GM21528 (cell line): ENCODE measurements around the gene CENPC.

Experiments used
- ATAC-seq: cut with Tn5 transposase; IDR thresholded peaks from one replicate; pipeline ENCODE4 v1.9.1; 2021; ENCODE audit warnings: mild to moderate bottlenecking, moderate library complexity; ENCODE audit not compliant: unreplicated experiment, low FRiP score

The CENPC gene

GRCh38 chr4:67430989-67431388 lies 114.3 kb downstream of the CENPC start:
- ATAC-seq = no peak

GRCh38 chr4:67428819-67429218 lies 116.5 kb downstream of the CENPC start:
- no peak for ATAC-seq
